K562 (cell line): ENCODE measurements around the gene HMX3.

Source experiments
- POLR2A ChIP-seq: fragments of 450-650 bp; conservative IDR thresholded peaks from 2 replicates; pipeline ENCODE4 v1.6.1; 2016
- SIX5 ChIP-seq, 2 experiments: IDR thresholded peaks; 2 replicates each; pipeline ENCODE4 v1.6.1; 2011; ENCODE audit warnings: low read length in 2 of 2, borderline replicate concordance in 1 of 2, low read depth in 1 of 2, mild to moderate bottlenecking in 1 of 2, moderate library complexity in 1 of 2; ENCODE audit not compliant: insufficient read depth in 1 of 2
- SRF ChIP-seq, 2 experiments: fragments of 250-450, 450-650 bp in 1 of 2; sonication (Bioruptor Pico) in 1 of 2; sonication (generic) in 1 of 2; formaldehyde crosslinking; IDR thresholded peaks; 2 replicates each; pipeline versions ENCODE4 v1.5.0 to v1.5.1; 2020 to 2022; ENCODE audit warnings: mild to moderate bottlenecking in 1 of 2, missing genetic modification reagents in 1 of 2
- TF ChIP-seq, protein P1 (sequence below): IDR thresholded peaks from 2 replicates; pipeline ENCODE4 v1.6.1; 2011; ENCODE audit warnings: borderline replicate concordance, low read depth, mild to moderate bottlenecking, moderate library complexity, low read length; ENCODE audit not compliant: insufficient read depth, poor library complexity, severe bottlenecking
- TF ChIP-seq, protein P2 (sequence below): sonication (generic); formaldehyde crosslinking; IDR thresholded peaks from 2 replicates; pipeline ENCODE4 v1.9.0; 2022; ENCODE audit warnings: mild to moderate bottlenecking, missing genetic modification reagents

DNA sequence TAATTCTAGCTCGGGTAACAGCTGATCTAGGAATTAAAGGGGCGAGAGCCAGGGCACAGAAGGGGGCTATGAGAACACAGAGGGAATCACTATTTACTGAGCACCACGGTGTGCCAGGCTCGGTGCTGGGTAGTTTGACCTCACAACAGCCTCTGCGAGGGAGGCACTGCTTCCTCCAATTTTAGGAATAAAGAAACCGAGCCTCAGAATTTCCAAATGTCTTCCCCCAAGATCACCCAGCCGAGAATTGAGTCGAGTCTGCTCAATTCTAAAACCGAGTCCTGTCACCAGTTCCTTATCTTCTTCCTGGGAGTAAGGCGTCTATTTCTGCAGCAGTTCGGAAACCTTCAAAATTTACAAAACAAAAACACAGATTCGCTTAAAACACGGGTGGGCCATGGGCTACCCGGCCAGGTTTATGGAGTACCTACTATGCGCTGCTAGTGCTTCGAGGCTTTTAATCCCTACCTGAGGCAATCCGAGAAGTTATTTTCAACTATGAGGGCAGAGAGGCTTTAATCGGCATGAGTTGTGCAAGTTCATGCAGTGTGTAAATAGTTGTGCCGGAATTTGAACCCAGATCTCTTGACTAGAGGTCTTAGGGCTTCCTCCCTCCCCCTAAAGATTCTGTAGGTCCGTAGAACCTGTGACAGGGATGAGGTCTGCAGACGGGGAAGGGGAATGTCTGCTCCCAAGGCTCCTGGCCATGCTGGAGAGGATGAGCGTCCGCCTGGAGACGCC, 11.3 kb downstream of the HMX3 start:
- TF ChIP-seq SRF (CRISPR knock-in tag; IDR thresholded peaks at IDR 0.05) (no peak), POLR2A (no peak), SIX5 (IDR thresholded peaks at IDR 0.05; ENCODE audit: borderline replicate concordance in 1 of 2, insufficient read depth in 1 of 2, low read depth in 1 of 2, low read length in 2 of 2) (no peak)
- TF ChIP-seq, protein P1, sequence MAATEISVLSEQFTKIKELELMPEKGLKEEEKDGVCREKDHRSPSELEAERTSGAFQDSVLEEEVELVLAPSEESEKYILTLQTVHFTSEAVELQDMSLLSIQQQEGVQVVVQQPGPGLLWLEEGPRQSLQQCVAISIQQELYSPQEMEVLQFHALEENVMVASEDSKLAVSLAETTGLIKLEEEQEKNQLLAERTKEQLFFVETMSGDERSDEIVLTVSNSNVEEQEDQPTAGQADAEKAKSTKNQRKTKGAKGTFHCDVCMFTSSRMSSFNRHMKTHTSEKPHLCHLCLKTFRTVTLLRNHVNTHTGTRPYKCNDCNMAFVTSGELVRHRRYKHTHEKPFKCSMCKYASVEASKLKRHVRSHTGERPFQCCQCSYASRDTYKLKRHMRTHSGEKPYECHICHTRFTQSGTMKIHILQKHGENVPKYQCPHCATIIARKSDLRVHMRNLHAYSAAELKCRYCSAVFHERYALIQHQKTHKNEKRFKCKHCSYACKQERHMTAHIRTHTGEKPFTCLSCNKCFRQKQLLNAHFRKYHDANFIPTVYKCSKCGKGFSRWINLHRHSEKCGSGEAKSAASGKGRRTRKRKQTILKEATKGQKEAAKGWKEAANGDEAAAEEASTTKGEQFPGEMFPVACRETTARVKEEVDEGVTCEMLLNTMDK: no peak
- TF ChIP-seq, protein P2, sequence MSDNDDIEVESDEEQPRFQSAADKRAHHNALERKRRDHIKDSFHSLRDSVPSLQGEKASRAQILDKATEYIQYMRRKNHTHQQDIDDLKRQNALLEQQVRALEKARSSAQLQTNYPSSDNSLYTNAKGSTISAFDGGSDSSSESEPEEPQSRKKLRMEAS (CRISPR knock-in tag): no peak
